A673 (cell line): ENCODE data around the gene FBXO10.

Experiments used
- CTCF ChIP-seq: fragments of 300-800, 200-600 bp; sonication (generic); conservative IDR thresholded peaks from 2 replicates; pipeline ENCODE4 v1.5.1; 2017; ENCODE audit warnings: low read depth, mild to moderate bottlenecking, antibody characterized with exemption, low read length, moderate library complexity, mixed read lengths
- EZH2 ChIP-seq: fragments of 200-600 bp; sonication (generic); IDR thresholded peaks from 2 replicates; pipeline ENCODE4 v1.6.1; 2017; ENCODE audit warnings: borderline replicate concordance, low read depth, mild to moderate bottlenecking, mixed read lengths, antibody characterized with exemption, low read length; ENCODE audit not compliant: poor library complexity, severe bottlenecking

- TF ChIP-seq CTCF (no peak), EZH2 (no peak)
Measured at GRCh38 chr9:37549527-37549926, 26.7 kb downstream of the FBXO10 start.
